Measurements from ENCODE around the gene PHLPP1.
A peak's percentile ranks its signal among the peaks of the same experiment; 100 is the strongest.

PHLPP1 gene

DNA sequence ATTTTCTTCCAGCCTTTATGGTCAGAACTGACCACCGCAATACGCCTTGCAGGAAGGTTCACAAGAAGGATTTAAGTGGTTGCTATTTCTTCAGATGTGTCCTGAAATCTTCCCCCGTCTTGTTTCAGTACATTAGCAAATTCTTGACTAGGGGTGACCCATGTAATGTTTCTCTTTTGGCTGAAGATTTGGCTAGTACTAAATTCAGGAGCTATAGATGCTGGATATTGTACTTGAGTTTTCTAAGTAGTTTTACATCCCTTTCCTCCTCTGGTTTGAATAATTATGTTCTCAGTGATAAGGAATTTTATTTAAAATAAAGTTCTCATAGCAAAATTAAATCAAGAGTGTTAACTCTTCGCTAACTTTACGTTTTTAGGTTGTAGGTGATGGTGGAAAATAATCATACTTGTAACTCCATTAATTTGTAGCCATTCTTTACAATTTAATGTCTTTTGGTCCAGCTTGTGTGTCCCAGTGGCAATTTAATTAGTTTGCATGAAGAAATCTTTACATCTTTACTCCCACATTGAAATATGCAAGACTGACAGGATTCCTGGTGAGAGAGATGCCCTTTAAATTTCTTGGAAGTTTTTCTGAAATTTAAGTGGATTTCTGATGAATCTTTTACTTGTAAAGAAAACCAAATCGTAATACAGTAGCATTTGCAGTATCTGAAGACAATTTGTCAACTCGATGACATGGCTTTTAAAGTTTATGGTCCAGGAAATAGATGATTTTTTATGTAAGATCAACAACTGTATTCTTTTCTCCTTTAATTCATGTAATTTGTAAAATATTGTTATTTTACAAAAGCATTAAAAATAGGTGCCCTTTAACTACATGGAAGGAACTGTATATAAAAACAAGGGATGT is 2.8 kb downstream of the PHLPP1 start:
- Histone ChIP-seq H3K27me3 (no peaks in the 10 kb centered on the region), H3K9me3 (no peaks in the 10 kb centered on the region), H3K27ac (no peak overlapping the region), H3K36me3 (no peaks in the 10 kb centered on the region), H3K4me1 (ENCODE audit: control insufficient read depth in 1 of 2, insufficient read depth in 1 of 2, low read depth in 1 of 2, low read length in 1 of 2) (peaks cover 22 to 25% of the 10 kb centered on the region in 2 experiments), H3K4me3 (ENCODE audit: low read depth in 1 of 2, low read length in 1 of 2) (peak overlapping the region; percentile 81 to 90)
- TF ChIP-seq, protein P1, sequence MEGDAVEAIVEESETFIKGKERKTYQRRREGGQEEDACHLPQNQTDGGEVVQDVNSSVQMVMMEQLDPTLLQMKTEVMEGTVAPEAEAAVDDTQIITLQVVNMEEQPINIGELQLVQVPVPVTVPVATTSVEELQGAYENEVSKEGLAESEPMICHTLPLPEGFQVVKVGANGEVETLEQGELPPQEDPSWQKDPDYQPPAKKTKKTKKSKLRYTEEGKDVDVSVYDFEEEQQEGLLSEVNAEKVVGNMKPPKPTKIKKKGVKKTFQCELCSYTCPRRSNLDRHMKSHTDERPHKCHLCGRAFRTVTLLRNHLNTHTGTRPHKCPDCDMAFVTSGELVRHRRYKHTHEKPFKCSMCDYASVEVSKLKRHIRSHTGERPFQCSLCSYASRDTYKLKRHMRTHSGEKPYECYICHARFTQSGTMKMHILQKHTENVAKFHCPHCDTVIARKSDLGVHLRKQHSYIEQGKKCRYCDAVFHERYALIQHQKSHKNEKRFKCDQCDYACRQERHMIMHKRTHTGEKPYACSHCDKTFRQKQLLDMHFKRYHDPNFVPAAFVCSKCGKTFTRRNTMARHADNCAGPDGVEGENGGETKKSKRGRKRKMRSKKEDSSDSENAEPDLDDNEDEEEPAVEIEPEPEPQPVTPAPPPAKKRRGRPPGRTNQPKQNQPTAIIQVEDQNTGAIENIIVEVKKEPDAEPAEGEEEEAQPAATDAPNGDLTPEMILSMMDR (IDR thresholded peaks at IDR 0.05), result no peak

DNA sequence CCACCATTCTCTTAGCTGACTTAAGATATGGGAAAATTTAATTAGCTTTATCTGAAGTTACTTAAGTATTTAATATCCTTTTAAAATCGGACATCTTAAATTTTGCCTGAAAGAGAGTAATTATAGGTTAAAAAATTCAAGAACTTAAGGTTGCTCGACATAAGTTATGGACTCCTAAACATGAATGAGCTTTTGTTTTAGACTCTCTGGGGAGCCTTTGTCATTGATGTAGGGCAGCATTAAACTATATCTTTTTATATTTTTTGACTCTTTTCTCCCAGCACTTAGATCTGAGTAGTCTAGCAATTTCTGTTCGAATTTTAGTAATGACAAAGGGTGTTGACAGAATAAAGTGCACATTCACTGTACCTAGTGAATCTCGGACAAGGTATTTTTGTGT is 4.7 kb downstream of the PHLPP1 start:
- H3K27ac ChIP-seq, result no peak overlapping the region
- H3K9me3 ChIP-seq, result no peaks in the 10 kb centered on the region
- no peaks in the 10 kb centered on the region for H3K36me3 ChIP-seq
- H3K4me3 ChIP-seq (ENCODE audit: low read depth in 1 of 2, low read length in 1 of 2), result no peak overlapping the region
- H3K27me3 ChIP-seq, result no peaks in the 10 kb centered on the region
- TF ChIP-seq, protein P1 (IDR thresholded peaks at IDR 0.05), result no peak
- peaks cover 17 to 20% of the 10 kb centered on the region in 2 experiments for H3K4me1 ChIP-seq (ENCODE audit: control insufficient read depth in 1 of 2, insufficient read depth in 1 of 2, low read depth in 1 of 2, low read length in 1 of 2)

DNA sequence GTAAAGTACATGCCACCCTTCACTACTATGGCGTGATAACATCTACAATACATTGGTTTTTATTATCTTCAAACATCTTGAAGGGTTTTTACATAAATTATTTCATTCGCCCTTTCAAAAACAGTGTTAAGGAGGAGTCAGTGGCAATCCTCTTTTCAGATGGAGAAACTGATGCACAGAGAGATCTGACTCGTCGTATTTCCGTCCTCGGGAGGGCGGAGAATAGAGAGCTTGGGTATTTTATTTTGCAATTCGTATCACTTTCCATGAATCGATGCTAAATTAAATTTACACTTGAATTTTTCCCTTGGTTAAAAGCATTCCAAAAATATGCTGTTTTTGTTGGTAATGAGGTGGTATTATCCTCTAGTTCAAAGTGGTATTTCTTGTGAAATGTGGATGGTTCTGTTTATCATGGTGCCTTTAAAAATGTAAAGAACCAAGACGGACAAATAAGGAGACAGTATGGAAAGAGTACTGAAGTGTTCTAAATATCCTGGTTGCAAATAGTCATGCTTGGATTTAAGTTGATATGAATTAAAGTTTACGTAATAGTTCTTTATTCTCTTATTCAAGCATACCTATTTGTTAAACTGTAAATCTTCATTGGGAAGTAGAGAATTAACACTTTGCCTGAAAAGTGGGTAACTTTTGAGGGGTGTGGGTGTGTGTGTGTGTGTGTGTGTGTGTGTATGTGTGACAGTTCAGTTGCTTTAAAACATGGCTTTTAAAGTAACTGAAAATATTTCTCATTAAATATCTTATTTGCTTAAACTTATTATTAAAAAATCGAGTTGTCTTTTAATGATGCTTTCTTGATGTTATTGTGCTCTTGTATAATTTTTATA is 5.6 kb downstream of the PHLPP1 start:
- Histone ChIP-seq H3K36me3 (no peaks in the 10 kb centered on the region), H3K9me3 (no peaks in the 10 kb centered on the region), H3K4me1 (ENCODE audit: control insufficient read depth in 1 of 2, insufficient read depth in 1 of 2, low read depth in 1 of 2, low read length in 1 of 2) (peaks cover 17 to 20% of the 10 kb centered on the region in 2 experiments), H3K27me3 (no peaks in the 10 kb centered on the region), H3K4me3 (ENCODE audit: low read depth in 1 of 2, low read length in 1 of 2) (no peak overlapping the region), H3K27ac (no peak overlapping the region)
- TF ChIP-seq, protein P1 (IDR thresholded peaks at IDR 0.05), result no peak

DNA sequence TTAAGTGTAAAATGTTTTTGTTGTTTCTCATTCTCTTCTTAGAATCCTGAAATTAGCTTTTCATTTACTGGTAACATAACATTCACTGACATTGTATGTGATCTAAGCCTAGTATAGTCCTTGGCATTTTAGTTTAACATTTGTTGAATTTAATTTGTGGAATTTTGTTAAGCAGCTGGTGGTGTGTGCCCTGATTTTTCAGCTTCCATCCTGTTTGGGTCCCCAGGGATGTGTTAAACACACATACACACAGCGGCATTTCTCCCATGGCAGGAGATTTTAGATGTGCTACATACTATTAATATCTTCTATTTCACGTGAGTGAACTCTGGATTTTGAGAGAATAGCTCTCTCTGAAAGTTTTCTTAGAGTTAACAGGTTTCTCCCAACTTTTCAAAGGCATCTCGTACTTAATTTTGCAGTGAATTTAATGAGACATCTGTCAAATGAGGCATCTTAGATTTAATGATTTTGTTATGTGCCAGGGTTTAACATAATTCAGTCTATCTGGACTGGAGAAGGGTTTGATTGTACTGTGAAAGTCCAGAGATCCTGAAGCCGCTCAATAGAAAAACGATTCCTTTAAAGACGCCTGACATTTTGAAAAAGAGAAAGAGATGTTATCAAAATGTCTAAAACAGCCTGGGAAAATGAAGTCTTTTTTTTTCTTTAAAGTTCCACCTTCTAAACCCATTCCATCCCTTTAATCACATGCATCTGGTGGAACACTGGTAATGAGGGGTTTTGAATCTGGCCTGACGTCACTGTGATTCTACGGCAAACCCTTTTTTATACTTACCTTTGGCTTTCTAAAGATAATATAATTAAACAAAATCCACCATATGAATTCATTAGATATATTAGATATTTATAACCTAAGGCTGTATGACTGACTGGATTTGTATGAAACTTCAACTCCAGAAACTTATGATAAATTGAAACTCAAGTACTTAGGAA is 6.8 kb downstream of the PHLPP1 start:
- H3K27ac ChIP-seq, result no peak overlapping the region
- H3K4me1 ChIP-seq (ENCODE audit: control insufficient read depth in 1 of 2, insufficient read depth in 1 of 2, low read depth in 1 of 2, low read length in 1 of 2), result peaks cover 13 to 18% of the 10 kb centered on the region in 2 experiments
- TF ChIP-seq, protein P1 (IDR thresholded peaks at IDR 0.05), result no peak
- no peaks in the 10 kb centered on the region for H3K9me3 ChIP-seq
- H3K4me3 ChIP-seq (ENCODE audit: low read depth in 1 of 2, low read length in 1 of 2), result no peak overlapping the region
- H3K27me3 ChIP-seq, result no peaks in the 10 kb centered on the region
- H3K36me3 ChIP-seq, result no peaks in the 10 kb centered on the region

All from neutrophil (primary cell).